KOPT-K1 (cell line): ENCODE measurements around the gene RAP1A.
"Not testable (repeated sequence)": the region's sequence is repeated elsewhere in the genome, so short reads cannot be mapped to it uniquely, and the experiment has no call there.

ENCODE experiments used
- H3K27ac ChIP-seq: fragments of 200-600 bp; sonication (generic); 2 replicates; pipeline ENCODE4 v1.5.1; 2016; ENCODE audit warnings: antibody characterized with exemption, mild to moderate bottlenecking, low read depth, low read length; ENCODE audit not compliant: poor library complexity, severe bottlenecking
- H3K36me3 ChIP-seq: fragments of 200-600 bp; sonication (generic); 2 replicates; pipeline ENCODE4 v1.5.1; 2017; ENCODE audit warnings: antibody characterized with exemption, mild to moderate bottlenecking, low read length, moderate library complexity; ENCODE audit not compliant: insufficient read depth
- H3K9me3 ChIP-seq: fragments of 200-600 bp; sonication (generic); 2 replicates; pipeline ENCODE4 v1.5.1; 2017; ENCODE audit warnings: antibody characterized with exemption, low read length, mild to moderate bottlenecking; ENCODE audit not compliant: insufficient read depth, poor library complexity, severe bottlenecking

Gene RAP1A

DNA sequence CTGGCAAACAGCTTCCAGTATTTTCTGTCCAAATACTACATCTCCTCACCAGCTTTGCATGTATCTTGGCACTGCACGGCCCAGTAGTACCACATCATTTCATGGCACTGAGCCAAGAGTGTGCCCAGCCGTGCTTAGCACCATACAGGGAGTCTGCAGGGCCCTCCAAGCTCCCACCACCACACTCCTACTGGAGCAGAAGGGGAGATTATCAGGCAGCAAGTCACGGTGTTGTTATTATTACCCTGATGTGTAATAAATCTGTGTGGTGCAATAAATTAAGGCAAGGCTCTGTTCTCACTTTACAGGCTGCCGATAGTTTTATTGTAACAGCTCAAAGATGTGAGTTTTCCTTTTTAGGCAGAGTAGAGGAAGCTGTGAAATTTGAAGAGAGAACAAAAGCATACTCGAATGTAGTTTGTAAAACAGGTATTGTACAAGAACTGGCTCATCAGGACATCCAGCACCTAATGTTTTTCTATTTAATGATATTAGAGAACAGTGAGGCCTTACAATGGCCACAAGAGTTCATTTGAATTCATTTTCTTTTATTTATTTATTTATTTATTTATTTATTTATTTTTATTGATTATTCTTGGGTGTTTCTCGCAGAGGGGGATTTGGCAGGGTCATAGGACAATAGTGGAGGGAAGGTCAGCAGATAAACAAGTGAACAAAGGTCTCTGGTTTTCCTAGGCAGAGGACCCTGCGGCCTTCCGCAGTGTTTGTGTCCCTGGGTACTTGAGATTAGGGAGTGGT, 13.0 kb upstream of the RAP1A start:
- not testable (repeated sequence) for H3K27ac ChIP-seq

DNA sequence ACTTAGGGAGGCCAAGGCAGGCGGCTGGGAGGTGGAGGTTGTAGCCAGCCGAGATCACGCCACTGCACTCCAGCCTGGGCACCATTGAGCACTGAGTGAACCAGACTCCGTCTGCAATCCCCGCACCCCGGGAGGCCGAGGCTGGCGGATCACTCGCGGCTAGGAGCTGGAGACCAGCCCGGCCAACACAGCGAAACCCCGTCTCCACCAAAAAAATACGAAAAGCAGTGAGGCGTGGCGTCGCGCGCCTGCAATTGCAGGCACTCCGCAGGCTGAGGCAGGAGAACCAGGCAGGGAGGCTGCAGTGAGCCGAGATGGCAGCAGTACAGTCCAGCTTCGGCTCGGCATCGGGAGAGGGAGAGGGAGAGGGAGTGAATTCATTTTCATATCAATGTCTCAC, 11.1 kb upstream of the RAP1A start:
- not testable (repeated sequence) for H3K36me3 ChIP-seq, H3K9me3 ChIP-seq, H3K27ac ChIP-seq

More for the DNA sequence above, 13.0 kb upstream of the RAP1A start:
- H3K36me3 ChIP-seq, H3K9me3 ChIP-seq: not testable (repeated sequence)

DNA sequence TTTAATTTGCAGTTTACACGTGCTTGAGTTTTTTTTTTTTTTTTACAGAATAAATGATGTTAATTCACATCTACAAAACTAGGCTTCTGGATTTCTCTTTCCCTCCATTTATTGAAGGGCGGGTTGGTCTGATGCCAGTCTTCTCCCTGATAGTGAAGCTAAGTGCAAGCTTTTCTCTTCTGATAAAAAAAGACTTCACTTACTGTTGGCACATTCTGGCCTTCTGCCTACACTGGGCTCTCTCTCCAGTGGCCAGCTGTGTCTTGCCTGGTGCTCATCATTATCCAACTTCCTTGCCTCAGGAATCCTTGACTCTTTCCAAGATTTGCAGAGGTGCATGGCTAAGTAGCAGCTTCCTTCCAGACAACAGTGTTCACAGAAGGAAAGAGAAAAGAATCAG, 7.6 kb upstream of the RAP1A start:
- peaks cover 5% of the 10 kb centered on the region for H3K9me3 ChIP-seq
- H3K36me3 ChIP-seq: no peaks in the 10 kb centered on the region

GRCh38 chr1:111615870-111616715, 3.5 kb upstream of the RAP1A start:
- no peaks in the 10 kb centered on the region for H3K36me3 ChIP-seq
- H3K9me3 ChIP-seq: no peaks in the 10 kb centered on the region
- H3K27ac ChIP-seq: peak overlapping the region; percentile 8

More for the DNA sequence above, 7.6 kb upstream of the RAP1A start:
- H3K27ac ChIP-seq: no peak overlapping the region

DNA sequence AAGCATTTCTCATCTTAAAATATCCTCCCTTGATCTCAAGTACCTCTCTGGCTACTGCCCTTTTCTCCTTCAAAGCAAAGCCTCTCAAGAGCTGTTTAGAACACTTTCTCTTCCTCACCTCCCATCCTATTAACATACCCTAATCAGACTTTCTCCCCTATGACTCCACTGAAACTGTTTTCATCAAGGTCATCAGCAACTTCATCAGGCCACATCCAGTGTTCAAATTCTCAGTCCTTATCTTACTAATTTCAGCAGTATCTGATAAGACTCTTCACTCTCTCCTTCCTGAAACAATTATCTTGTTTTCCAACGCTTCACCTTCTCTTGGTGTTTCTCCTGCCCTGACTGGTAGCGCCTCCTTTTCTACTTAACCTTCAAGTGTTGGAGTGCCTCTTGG, 1.5 kb upstream of the RAP1A start:
- Histone ChIP-seq H3K9me3 (no peaks in the 10 kb centered on the region), H3K36me3 (no peaks in the 10 kb centered on the region), H3K27ac (no peak overlapping the region)

DNA sequence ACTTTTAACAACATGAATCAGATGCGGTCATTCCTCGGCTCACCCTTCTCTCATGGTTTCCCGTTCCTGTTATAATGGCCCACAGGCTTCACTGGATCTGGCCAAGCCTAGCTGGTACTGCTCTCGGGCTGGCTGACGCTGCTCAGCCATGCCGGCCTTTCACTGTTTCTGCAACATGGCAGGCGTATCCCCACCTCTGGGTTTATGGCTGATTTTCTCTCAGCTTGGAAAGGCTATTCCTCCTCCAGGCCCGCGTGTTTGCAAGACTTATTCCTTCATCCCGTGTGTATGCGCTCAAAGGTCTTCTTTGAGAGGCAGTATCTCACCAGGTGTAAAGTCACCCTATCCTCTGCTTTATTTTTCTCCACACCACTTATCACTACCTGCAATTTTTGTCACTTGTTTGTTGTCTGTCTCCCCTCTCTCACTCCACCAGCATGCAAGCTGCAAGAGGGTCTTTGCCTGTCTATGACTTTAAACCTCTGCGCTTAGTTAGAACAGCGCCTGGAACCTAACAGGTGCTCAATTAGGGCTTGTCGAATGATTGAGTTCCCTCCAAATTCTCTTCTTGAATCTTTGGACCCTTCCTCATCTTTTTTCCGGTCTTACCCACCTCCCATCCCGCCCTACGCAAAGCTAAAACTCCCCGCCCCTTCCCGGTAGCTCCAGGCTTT, 491 bp upstream of the RAP1A start:
- Histone ChIP-seq H3K36me3 (no peaks in the 10 kb centered on the region), H3K9me3 (no peaks in the 10 kb centered on the region), H3K27ac (peak overlapping the region; percentile 70)

DNA sequence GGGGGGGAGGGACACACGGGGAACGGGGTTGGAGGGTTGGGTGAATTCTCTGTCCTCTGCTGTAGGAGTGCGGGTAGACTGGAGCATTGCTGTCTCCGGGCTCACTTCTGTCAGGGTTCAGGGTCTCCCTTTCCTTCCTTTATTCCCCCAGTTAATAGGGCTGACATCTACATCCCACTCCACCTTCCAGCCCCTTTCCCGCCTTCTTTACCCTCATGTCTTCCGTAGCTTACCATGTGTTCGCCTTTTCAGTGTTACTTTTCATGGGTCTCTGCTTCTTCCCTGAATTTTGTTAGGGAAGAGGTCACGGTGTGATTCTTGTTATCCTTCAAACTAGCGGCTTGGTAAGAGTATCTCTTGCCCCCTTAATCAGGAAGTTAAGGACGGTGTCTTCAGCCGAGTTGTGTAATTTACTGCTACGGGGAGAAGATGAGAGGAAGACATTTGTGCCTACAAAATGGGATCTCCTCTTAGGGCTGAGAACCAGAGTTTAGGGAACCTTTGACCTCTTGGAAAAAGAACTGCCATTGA, 917 bp downstream of the RAP1A start:
- no peaks in the 10 kb centered on the region for H3K9me3 ChIP-seq
- H3K36me3 ChIP-seq: no peaks in the 10 kb centered on the region
- H3K27ac ChIP-seq: peak overlapping the region; percentile 70

DNA sequence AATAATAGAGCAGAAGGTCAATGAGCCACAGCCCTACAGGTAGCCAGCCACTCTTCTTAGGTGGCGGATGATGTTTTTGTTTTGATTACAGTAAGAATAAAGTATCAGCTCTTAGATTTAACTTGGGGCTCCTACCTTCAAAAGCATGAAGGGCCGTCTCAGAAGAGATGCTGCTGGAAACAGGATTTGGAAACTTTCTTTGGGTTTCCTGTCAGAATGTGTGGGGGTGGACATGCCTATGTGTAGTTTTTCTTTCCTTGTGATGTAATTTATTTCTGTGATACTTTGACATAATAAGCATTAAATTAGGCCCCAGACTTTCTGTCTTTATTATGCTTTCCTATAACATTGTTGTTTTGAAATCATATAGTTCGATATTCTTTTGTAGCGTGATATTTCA, 1.5 kb downstream of the RAP1A start:
- peak overlapping the region; percentile 70 for H3K27ac ChIP-seq
- H3K36me3 ChIP-seq: no peaks in the 10 kb centered on the region
- no peaks in the 10 kb centered on the region for H3K9me3 ChIP-seq

GRCh38 chr1:111622166-111622565, 2.6 kb downstream of the RAP1A start:
- H3K36me3 ChIP-seq: no peaks in the 10 kb centered on the region
- no peak overlapping the region for H3K27ac ChIP-seq
- H3K9me3 ChIP-seq: no peaks in the 10 kb centered on the region

DNA sequence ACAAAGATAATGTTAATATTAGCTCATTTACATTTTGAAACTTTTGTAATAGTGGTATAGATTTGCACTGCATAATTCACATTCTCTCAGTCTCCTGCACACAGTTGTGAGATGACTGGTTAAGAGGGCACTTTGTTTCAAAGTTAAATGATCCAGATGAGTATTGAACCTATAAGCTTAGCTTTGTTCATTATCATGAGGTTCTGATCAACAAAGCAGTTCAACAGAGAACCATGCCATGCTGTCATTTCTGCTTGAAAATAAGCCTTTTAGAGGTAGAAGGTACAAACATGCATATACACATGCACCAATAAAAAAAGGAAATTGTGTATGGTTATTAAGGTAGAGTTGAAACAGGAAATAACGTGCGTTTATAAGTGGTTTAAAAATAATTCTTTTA, 4.8 kb downstream of the RAP1A start:
- Histone ChIP-seq H3K9me3 (no peaks in the 10 kb centered on the region), H3K27ac (no peak overlapping the region), H3K36me3 (no peaks in the 10 kb centered on the region)

- Histone ChIP-seq H3K9me3 (no peaks in the 10 kb centered on the region), H3K27ac (no peak overlapping the region), H3K36me3 (no peaks in the 10 kb centered on the region)
Observed at GRCh38 chr1:111625276-111625675, 5.7 kb downstream of the RAP1A start.

DNA sequence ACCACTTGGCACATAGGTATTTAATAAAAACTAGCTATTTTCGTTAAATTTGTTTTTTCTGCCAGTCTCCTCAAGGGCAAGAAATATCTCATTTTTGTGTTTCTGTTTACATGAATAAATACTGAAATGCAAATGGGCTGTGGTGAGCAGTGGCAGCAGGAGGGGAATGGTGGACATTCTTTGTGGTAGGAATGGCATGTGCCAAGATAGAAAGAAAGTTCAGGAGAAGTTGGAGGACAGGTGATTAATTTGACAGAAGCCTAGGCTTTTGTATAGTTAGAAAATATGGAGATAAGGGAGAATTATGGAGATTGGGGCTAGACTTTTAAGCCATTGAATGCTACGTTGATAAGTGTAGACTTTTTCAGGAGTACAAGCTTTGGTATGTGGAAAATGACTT, 8.6 kb downstream of the RAP1A start:
- Histone ChIP-seq H3K36me3 (no peaks in the 10 kb centered on the region), H3K9me3 (no peaks in the 10 kb centered on the region), H3K27ac (no peak overlapping the region)

GRCh38 chr1:111629190-111629954, 9.8 kb downstream of the RAP1A start:
- H3K36me3 ChIP-seq: no peaks in the 10 kb centered on the region
- no peaks in the 10 kb centered on the region for H3K9me3 ChIP-seq
- no peak overlapping the region for H3K27ac ChIP-seq

DNA sequence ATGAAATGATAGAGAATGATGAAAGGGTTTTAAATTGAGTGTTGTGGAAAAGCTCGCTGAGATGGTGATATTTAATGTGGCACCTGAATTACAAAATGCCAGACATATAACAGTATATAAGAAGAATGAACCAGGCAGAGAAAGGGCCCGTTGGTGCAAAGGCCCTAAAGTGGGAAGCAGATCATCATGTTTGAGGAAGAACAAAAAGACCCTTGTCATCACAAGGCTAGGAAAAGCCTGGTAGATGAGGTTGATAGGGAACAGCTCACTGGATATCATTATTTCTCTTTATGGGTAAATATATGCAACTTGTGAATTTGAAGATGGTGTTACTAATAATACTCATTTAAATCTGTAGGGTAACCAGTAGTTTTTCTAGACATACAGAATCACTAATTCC, 11.0 kb downstream of the RAP1A start:
- Histone ChIP-seq H3K9me3 (no peaks in the 10 kb centered on the region), H3K36me3 (no peaks in the 10 kb centered on the region), H3K27ac (no peak overlapping the region)
